MCF 10A (cell line): Measurements from ENCODE around the gene SMARCA1. TPM values are rescaled to one million over a fixed set of nuclear protein-coding genes. Genes with fewer than 3 reads are reported as not detected.

Experiments
- BruUV-seq: library from RNA; stranded (reverse); fragments of 400-500 nt; replicated peaks from 2 replicates; lab custom pipeline; 2021; lab: Mats Ljungman, UMichigan
- CTCF ChIA-PET: fragments of 300-600 bp; sonication (Branson Sonifier 250); formaldehyde crosslinking; extraction: SDS; loops from one replicate; lab custom pipeline; 2021; ENCODE audit warnings: antibody characterized with exemption, inconsistent platforms; lab: Yijun Ruan, JAX
- POLR2A ChIA-PET: fragments of 300-600, 350-650 bp; sonication (Branson Sonifier 250); formaldehyde crosslinking; extraction: SDS; loops from one replicate; lab custom pipeline; 2020; ENCODE audit warnings: antibody characterized with exemption, inconsistent platforms; lab: Yijun Ruan, JAX
- DNase-seq: peaks from one replicate; pipeline ENCODE4 v3.0.0-alpha.2; 2018; ENCODE audit not compliant: unreplicated experiment
- H3K27ac Mint-ChIP-seq: one replicate; pipeline ENCODE4 v1.8.0; 2022; ENCODE audit warnings: mild to moderate bottlenecking, low read depth, mixed read lengths; ENCODE audit not compliant: unreplicated experiment
- H3K27me3 Mint-ChIP-seq: one replicate; pipeline ENCODE4 v1.8.0; 2022; ENCODE audit warnings: mixed read lengths; ENCODE audit not compliant: insufficient read depth, unreplicated experiment
- H3K36me3 Mint-ChIP-seq: one replicate; pipeline ENCODE4 v1.8.0; 2022; ENCODE audit warnings: mild to moderate bottlenecking, moderate library complexity, mixed read lengths; ENCODE audit not compliant: insufficient read depth, unreplicated experiment
- H3K4me1 Mint-ChIP-seq: one replicate; pipeline ENCODE4 v1.8.0; 2022; ENCODE audit warnings: mixed read lengths; ENCODE audit not compliant: insufficient read depth, unreplicated experiment
- H3K4me3 Mint-ChIP-seq: one replicate; pipeline ENCODE4 v1.8.0; 2022; ENCODE audit warnings: mild to moderate bottlenecking, moderate library complexity, mixed read lengths; ENCODE audit not compliant: unreplicated experiment
- H3K9me3 Mint-ChIP-seq: one replicate; pipeline ENCODE4 v1.8.0; 2022; ENCODE audit warnings: mixed read lengths; ENCODE audit not compliant: unreplicated experiment
- intact Hi-C: fragments of 100-400 bp; cut with micrococcal nuclease; formaldehyde crosslinking; loops from 2 replicates; pipeline ENCODE4 v1.14.1; 2022
- total RNA-seq: library from RNA; stranded (reverse); gene quantifications from 2 replicates; pipeline ENCODE4 v1.2.3, GENCODE V29; 2022
- TF ChIP-seq, protein P1 (sequence below): fragments of 200-600 bp; IDR thresholded peaks from one replicate; pipeline ENCODE4 v1.8.0; 2022; ENCODE audit warnings: antibody characterized with exemption, mild to moderate bottlenecking; ENCODE audit not compliant: unreplicated experiment

Gene SMARCA1
- total RNA-seq, 1 experiment from 2014 or later = 1.7 TPM

DNA sequence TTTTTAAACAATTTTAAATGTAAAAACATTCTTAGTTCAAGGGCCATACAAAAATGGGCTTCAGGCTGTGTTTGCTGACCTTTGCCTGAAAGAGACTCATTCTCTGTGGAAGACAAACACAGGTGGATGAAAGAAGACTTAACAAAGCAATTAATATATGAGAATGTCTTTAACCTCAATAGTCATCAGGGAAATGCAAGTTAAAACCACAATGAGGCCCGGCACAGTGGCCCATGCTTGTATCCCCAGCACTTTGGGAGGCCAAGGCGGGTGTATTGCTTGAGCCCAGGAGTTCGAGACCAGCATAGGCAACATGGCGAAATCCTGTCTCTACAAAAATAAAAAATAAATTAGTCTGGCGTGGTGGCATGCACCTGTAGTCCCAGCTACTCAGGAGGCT, 7.1 kb upstream of the SMARCA1 start:
- H3K27ac Mint-ChIP-seq = no peak overlapping the region
- TF ChIP-seq, protein P1, sequence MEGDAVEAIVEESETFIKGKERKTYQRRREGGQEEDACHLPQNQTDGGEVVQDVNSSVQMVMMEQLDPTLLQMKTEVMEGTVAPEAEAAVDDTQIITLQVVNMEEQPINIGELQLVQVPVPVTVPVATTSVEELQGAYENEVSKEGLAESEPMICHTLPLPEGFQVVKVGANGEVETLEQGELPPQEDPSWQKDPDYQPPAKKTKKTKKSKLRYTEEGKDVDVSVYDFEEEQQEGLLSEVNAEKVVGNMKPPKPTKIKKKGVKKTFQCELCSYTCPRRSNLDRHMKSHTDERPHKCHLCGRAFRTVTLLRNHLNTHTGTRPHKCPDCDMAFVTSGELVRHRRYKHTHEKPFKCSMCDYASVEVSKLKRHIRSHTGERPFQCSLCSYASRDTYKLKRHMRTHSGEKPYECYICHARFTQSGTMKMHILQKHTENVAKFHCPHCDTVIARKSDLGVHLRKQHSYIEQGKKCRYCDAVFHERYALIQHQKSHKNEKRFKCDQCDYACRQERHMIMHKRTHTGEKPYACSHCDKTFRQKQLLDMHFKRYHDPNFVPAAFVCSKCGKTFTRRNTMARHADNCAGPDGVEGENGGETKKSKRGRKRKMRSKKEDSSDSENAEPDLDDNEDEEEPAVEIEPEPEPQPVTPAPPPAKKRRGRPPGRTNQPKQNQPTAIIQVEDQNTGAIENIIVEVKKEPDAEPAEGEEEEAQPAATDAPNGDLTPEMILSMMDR = no peak
- intact Hi-C loops = no loop called here

DNA sequence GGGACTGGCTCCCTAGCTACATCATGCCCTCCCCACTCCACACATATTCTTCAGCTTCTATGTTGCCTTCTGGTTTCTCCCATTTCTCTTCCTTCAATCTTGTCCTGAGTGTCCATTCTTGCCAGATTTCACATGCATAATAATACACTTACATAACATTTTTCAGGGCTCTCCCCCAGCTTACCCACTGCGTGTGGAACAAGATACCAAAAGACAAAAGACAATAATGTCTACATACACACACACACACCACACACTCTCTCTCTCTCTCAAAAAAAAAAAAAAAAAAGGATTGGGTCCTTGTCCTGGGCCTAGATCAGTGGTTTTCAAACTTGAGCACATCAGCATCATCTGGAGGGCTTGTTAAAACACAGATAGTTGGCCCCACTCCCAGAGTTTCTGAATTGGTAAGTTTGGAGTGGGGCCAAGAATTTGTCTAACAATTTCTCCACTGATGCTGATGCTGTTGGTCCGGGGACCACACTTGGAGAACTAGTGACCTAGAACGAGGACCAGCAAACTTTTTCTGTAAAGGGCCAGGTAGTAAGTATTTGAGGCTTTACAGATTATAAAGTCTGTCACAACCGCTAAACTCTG, 6.5 kb upstream of the SMARCA1 start:
- intact Hi-C loops = no loop called here
- no peak overlapping the region for H3K27ac Mint-ChIP-seq
- POLR2A ChIA-PET = interaction anchor here (1.0 kb wide), 1 partner anchor 14 kb away, joined by 3 read pairs; no protein-coding TSS in a partner anchor

More for the DNA sequence above, 7.1 kb upstream of the SMARCA1 start:
- POLR2A ChIA-PET = no interaction called here
- no peaks in the 10 kb centered on the region for H3K36me3 Mint-ChIP-seq
- peaks cover 12% of the 10 kb centered on the region for H3K27me3 Mint-ChIP-seq
- H3K4me1 Mint-ChIP-seq = peaks cover 6% of the 10 kb centered on the region
- no peak for DNase-seq
- H3K9me3 Mint-ChIP-seq = no peaks in the 10 kb centered on the region
- no TSS peak for BruUV-seq
- no peak overlapping the region for H3K4me3 Mint-ChIP-seq
- CTCF ChIA-PET = no interaction called here

DNA sequence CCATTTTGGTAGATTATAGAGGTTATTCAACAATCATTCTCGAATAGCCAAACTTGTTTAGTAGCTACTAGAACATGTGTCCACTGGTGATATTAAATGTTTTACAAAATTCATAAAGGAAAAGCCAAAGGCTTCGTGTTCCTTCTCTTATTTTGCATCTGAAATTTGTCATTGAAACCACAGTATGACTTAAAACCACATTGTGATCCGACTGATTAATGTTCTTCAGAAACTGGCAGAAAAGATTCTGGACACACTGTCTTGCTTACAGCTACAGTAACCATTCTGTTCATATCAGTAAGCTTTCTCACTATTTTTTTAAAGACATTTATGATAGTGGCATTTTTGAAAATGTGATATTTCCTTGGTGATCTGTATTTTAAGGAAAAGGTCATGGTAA, 2.6 kb upstream of the SMARCA1 start:
- H3K27me3 Mint-ChIP-seq = peaks cover 3% of the 10 kb centered on the region
- ChIA-PET CTCF (interaction anchor here (0.6 kb wide), 1 partner anchor 137 kb away, joined by 3 read pairs; no protein-coding TSS in a partner anchor), POLR2A (no interaction called here)
- intact Hi-C loops = no loop called here
- no peak overlapping the region for H3K4me3 Mint-ChIP-seq
- no peaks in the 10 kb centered on the region for H3K36me3 Mint-ChIP-seq
- no peaks in the 10 kb centered on the region for H3K9me3 Mint-ChIP-seq
- DNase-seq = no peak
- no TSS peak for BruUV-seq
- TF ChIP-seq, protein P1 = no peak
- peaks cover 6% of the 10 kb centered on the region for H3K4me1 Mint-ChIP-seq
- H3K27ac Mint-ChIP-seq = no peak overlapping the region

More for the DNA sequence above, 6.5 kb upstream of the SMARCA1 start:
- Mint-ChIP-seq H3K27me3 (peaks cover 12% of the 10 kb centered on the region), H3K36me3 (no peaks in the 10 kb centered on the region), H3K9me3 (no peaks in the 10 kb centered on the region), H3K4me1 (peaks cover 6% of the 10 kb centered on the region), H3K4me3 (no peak overlapping the region)
- TF ChIP-seq, protein P1 = no peak
- DNase-seq = peak; percentile 74
- BruUV-seq = no TSS peak
- CTCF ChIA-PET = interaction anchor here (0.7 kb wide), 1 partner anchor 522 kb away, joined by 3 read pairs; no protein-coding TSS in a partner anchor

DNA sequence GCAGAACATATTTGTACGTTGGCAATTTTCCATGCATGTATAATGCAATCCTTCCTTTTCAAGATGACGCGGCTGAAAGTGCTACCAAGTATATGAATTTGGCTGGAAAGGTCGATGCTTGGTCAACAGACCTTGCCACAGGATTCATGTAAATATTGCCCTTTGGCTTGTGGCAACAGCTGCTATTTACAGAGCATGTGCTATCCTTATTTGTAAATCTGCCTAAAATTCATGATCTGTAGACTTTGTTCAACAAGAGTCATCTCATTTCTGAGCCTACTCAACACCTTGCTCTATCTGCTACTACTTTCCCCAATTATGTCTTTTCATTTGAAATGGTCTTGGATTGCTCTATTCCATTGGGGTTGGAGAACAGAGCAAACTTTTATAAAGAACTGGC, 1.9 kb upstream of the SMARCA1 start:
- no peak for DNase-seq
- Mint-ChIP-seq H3K4me3 (no peak overlapping the region), H3K9me3 (no peaks in the 10 kb centered on the region), H3K27me3 (no peaks in the 10 kb centered on the region), H3K4me1 (peaks cover 6% of the 10 kb centered on the region), H3K36me3 (no peaks in the 10 kb centered on the region), H3K27ac (no peak overlapping the region)
- TF ChIP-seq, protein P1 = no peak
- POLR2A ChIA-PET = no interaction called here
- intact Hi-C loops = no loop called here
- CTCF ChIA-PET = no interaction called here
- no TSS peak for BruUV-seq
